GM18526 (cell line): ENCODE measurements around the gene FLYWCH1.
A peak's percentile ranks its signal among the peaks of the same experiment; 100 is the strongest.

Experiments
- POLR2A ChIP-seq: IDR thresholded peaks from 3 replicates; pipeline ENCODE4 v1.6.1; 2011; ENCODE audit not compliant: insufficient read length; ENCODE audit errors: extremely low read depth

The FLYWCH1 gene

GRCh38 chr16:2967721-2968161 lies 56.0 kb downstream of the FLYWCH1 start:
- no peak for TF ChIP-seq POLR2A

GRCh38 chr16:2968368-2968737 lies 56.6 kb downstream of the FLYWCH1 start:
- no peak for TF ChIP-seq POLR2A

GRCh38 chr16:2968738-2969544 lies 57.2 kb downstream of the FLYWCH1 start, which contains the start of gene PAQR4:
PAQR4 (plus strand) TSS chr16:2969348; CDS start chr16:2969675, 327 bp downstream.
- peak; percentile 36 for TF ChIP-seq POLR2A

- no peak for TF ChIP-seq POLR2A
Observed at GRCh38 chr16:2969545-2970521, 58.1 kb downstream of the FLYWCH1 start.

- no peak for TF ChIP-seq POLR2A
Observed at GRCh38 chr16:2970563-2970962, 58.8 kb downstream of the FLYWCH1 start.

GRCh38 chr16:2971134-2971984 lies 59.6 kb downstream of the FLYWCH1 start:
- peak; percentile 17 for TF ChIP-seq POLR2A

GRCh38 chr16:2971985-2972784 lies 60.5 kb downstream of the FLYWCH1 start:
- peak; percentile 7 for TF ChIP-seq POLR2A

GRCh38 chr16:2973093-2973492 lies 61.4 kb downstream of the FLYWCH1 start:
- TF ChIP-seq POLR2A = no peak

- TF ChIP-seq POLR2A = no peak
Observed at GRCh38 chr16:2973605-2974318, 62.0 kb downstream of the FLYWCH1 start.

GRCh38 chr16:2974319-2975056 lies 62.8 kb downstream of the FLYWCH1 start:
- TF ChIP-seq POLR2A = no peak

- TF ChIP-seq POLR2A = no peak
Observed at GRCh38 chr16:2975161-2975795, 63.5 kb downstream of the FLYWCH1 start.

GRCh38 chr16:2976201-2976600 lies 64.5 kb downstream of the FLYWCH1 start:
- TF ChIP-seq POLR2A = no peak
